Measurements from ENCODE around the gene TKT. TPM values are rescaled to one million over a fixed set of nuclear protein-coding genes. Genes with fewer than 3 reads are reported as not detected.

Gene TKT
- total and polyA plus RNA-seq, 2 of the 8 experiments (the other 6 are each of a cell fraction or from before 2014, with no cell fraction given), result 418 to 986 TPM

- TF ChIP-seq KDM4A (IDR thresholded peaks at IDR 0.05; ENCODE audit: low read depth, low read length, severe bottlenecking) (no peak), EGR1 (IDR thresholded peaks at IDR 0.05; ENCODE audit: borderline replicate concordance, low read depth, low read length) (no peak), KDM5A (IDR thresholded peaks at IDR 0.05; ENCODE audit: low read length) (no peak), SIN3A (conservative IDR thresholded peaks at IDR 0.05 in 1 of 2, IDR thresholded peaks at IDR 0.05 in 1 of 2; ENCODE audit: low read depth in 1 of 2, low read length in 2 of 2) (no peak)
Measured at GRCh38 chr3:53234841-53235232, 21.0 kb downstream of the TKT start (continued).

Data from H1 (cell line).